OCI-LY3 (cell line): Measurements from ENCODE around the gene WBP2.

Experiments used
- H2AFZ ChIP-seq: fragments of 200-600, 300-600 bp; shearing (Covaris generic); 2 replicates; pipeline ENCODE4 v1.6.0; 2014; ENCODE audit warnings: antibody characterized with exemption, low read depth, low read length
- H3K27ac ChIP-seq: fragments of 200-600, 300-600 bp; sonication (generic); 2 replicates; pipeline ENCODE4 v1.5.1; 2014; ENCODE audit warnings: mild to moderate bottlenecking, low read length, moderate library complexity, mixed read lengths
- H3K27me3 ChIP-seq: fragments of 200-600, 300-600 bp; sonication (generic); 2 replicates; pipeline ENCODE4 v1.6.1; 2014; ENCODE audit warnings: low read depth, low read length, mixed read lengths
- H3K36me3 ChIP-seq: fragments of 200-600, 300-600 bp; sonication (generic); replicated peaks from 2 replicates; pipeline ENCODE3; 2014; ENCODE audit warnings: low read depth, low read length, mixed read lengths
- H3K4me1 ChIP-seq: fragments of 300-600, 200-600 bp; sonication (generic); 2 replicates; pipeline ENCODE4 v1.6.1; 2014; ENCODE audit warnings: low read length, mixed read lengths
- H3K4me2 ChIP-seq: fragments of 200-600, 300-600 bp; sonication (generic); 2 replicates; pipeline ENCODE4 v1.6.1; 2014; ENCODE audit warnings: low read length, mixed read lengths
- H3K4me3 ChIP-seq: fragments of 300-600, 200-600 bp; sonication (generic); 2 replicates; pipeline ENCODE4 v1.5.1; 2014; ENCODE audit warnings: antibody characterized with exemption, mild to moderate bottlenecking, low read length, moderate library complexity
- H3K79me2 ChIP-seq: fragments of 300-600, 200-600 bp; shearing (Covaris generic); 2 replicates; pipeline ENCODE4 v1.6.1; 2014; ENCODE audit warnings: mild to moderate bottlenecking, low read length, mixed read lengths
- H3K9ac ChIP-seq: fragments of 300-600, 200-600 bp; shearing (Covaris generic); 2 replicates; pipeline ENCODE4 v1.6.0; 2014; ENCODE audit warnings: mild to moderate bottlenecking, low read length, moderate library complexity
- H3K9me3 ChIP-seq: fragments of 200-600, 300-600 bp; shearing (Covaris generic); 2 replicates; pipeline ENCODE4 v1.6.1; 2014; ENCODE audit warnings: low read length, mixed read lengths; ENCODE audit not compliant: insufficient read depth
- H4K20me1 ChIP-seq: fragments of 200-600, 300-600 bp; sonication (generic); 2 replicates; pipeline ENCODE4 v1.6.1; 2016; ENCODE audit warnings: low read length, mixed read lengths; ENCODE audit not compliant: insufficient read depth
- EZH2phosphoT487 ChIP-seq: fragments of 200-600 bp; shearing (Covaris generic); IDR thresholded peaks from 2 replicates; pipeline ENCODE4 v1.6.1; 2018; ENCODE audit warnings: antibody characterized with exemption, mixed run types, low read depth
- TF ChIP-seq, protein P1 (sequence below): fragments of 200-600, 300-600 bp; sonication (generic); IDR thresholded peaks from 2 replicates; pipeline ENCODE4 v1.5.1; 2014; ENCODE audit warnings: antibody characterized with exemption, low read length, low read depth

WBP2 gene

DNA sequence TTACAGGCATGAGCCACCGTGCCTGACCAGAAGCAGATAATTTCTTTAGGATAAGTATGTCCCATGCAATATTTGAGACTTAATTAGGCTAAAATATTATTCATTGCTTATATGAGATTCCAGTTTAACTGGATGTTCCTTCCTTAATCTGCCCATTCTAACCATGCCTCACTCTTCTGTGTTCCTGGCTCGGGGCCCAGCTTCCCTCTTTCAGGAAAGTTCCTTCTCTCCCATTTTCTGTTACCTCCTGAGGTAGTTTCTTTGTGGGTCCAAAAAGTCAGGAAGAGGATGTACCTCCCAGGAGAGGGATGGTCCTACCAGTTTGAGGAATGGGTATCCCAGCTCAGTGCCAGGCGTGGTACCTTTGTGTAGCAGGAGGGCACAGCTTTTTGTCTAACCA, 47.3 kb downstream of the WBP2 start:
- peaks cover 14% of the 10 kb centered on the region for H3K36me3 ChIP-seq

DNA sequence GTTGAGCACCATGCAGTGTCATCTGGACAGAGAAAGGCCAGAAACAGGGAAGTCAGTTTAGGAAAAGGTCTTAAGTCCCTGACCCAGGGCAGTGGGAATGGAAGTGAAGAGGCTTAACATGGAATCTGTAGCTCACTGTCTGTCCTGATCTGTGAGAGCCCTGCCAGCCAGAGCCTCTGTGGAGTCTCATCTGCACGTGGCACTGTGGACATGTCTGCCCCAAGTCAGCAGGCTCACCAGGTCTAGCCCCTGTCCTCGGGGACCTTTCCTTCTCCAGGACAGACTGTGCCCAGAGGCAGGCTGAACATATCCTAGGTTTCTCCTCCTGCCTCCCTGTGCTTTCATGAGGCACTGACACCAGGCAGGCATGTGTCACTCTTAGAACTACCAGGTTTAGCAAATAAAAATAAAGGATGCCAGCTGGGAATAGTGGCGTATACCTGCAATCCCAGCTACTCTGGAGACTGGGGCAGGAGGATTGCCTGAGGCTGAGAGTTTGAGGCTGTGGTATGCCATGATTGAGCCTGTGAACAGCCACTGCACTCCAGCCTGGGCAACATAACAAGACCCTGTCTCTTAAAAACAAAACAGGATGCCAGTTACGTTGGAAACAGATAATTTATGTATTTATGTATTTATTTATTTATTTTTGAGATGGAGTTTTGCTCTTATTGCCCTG, 48.2 kb downstream of the WBP2 start:
- Histone ChIP-seq H3K9ac (no peak overlapping the region), H2AFZ (no peak overlapping the region), H3K27ac (no peak overlapping the region), H3K9me3 (no peaks in the 10 kb centered on the region), H4K20me1 (peaks cover 3% of the 10 kb centered on the region; the same call in 1 of the 2 replicates), H3K27me3 (no peaks in the 10 kb centered on the region), H3K36me3 (peaks cover 11% of the 10 kb centered on the region), H3K4me3 (no peak overlapping the region), H3K4me1 (peaks cover 4% of the 10 kb centered on the region; the same call in 1 of the 2 replicates), H3K79me2 (peaks cover 2% of the 10 kb centered on the region; the same call in 1 of the 2 replicates), H3K4me2 (no peak overlapping the region)
- TF ChIP-seq EZH2phosphoT487, result no peak
- TF ChIP-seq, protein P1, sequence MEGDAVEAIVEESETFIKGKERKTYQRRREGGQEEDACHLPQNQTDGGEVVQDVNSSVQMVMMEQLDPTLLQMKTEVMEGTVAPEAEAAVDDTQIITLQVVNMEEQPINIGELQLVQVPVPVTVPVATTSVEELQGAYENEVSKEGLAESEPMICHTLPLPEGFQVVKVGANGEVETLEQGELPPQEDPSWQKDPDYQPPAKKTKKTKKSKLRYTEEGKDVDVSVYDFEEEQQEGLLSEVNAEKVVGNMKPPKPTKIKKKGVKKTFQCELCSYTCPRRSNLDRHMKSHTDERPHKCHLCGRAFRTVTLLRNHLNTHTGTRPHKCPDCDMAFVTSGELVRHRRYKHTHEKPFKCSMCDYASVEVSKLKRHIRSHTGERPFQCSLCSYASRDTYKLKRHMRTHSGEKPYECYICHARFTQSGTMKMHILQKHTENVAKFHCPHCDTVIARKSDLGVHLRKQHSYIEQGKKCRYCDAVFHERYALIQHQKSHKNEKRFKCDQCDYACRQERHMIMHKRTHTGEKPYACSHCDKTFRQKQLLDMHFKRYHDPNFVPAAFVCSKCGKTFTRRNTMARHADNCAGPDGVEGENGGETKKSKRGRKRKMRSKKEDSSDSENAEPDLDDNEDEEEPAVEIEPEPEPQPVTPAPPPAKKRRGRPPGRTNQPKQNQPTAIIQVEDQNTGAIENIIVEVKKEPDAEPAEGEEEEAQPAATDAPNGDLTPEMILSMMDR, result no peak

More for the DNA sequence above, 47.3 kb downstream of the WBP2 start:
- H3K9ac ChIP-seq, result no peak overlapping the region
- no peak overlapping the region for H3K4me2 ChIP-seq
- H3K4me3 ChIP-seq, result no peak overlapping the region
- peaks cover 2% of the 10 kb centered on the region; the same call in 1 of the 2 replicates for H3K79me2 ChIP-seq
- H3K27ac ChIP-seq, result no peak overlapping the region
- H4K20me1 ChIP-seq, result peaks cover 3% of the 10 kb centered on the region; the same call in 1 of the 2 replicates
- peaks cover 4% of the 10 kb centered on the region; the same call in 1 of the 2 replicates for H3K4me1 ChIP-seq
- no peaks in the 10 kb centered on the region for H3K9me3 ChIP-seq
- TF ChIP-seq EZH2phosphoT487, result no peak
- TF ChIP-seq, protein P1, result no peak
- H3K27me3 ChIP-seq, result no peaks in the 10 kb centered on the region
- H2AFZ ChIP-seq, result no peak overlapping the region

DNA sequence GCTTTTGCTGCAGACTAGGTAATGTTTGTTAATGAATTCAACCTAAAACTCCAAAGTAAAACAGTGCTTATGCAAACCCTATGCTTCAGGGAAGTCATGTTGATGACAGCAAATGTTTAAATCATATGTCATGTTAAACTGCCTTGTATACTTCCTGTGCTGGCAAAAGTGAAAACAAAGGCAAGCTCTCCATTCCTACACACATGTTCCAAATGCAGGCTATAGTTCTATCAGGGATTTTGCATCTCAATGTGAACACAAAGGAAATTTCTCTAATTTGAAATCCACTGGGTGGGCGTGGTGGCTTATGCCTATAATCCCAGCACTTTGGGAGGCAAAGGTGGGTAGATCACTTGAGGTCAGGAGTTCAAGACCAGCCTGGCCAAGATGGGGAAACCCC, 51.3 kb downstream of the WBP2 start:
- Histone ChIP-seq H3K4me2 (no peak overlapping the region), H3K79me2 (peaks cover 2% of the 10 kb centered on the region; the same call in 1 of the 2 replicates), H3K4me1 (peaks cover 14% of the 10 kb centered on the region), H3K9me3 (no peaks in the 10 kb centered on the region), H4K20me1 (peaks cover 3% of the 10 kb centered on the region; the same call in 1 of the 2 replicates), H3K36me3 (peaks cover 11% of the 10 kb centered on the region), H3K27ac (no peak overlapping the region), H3K4me3 (no peak overlapping the region), H3K27me3 (no peaks in the 10 kb centered on the region), H3K9ac (no peak overlapping the region), H2AFZ (no peak overlapping the region)
- TF ChIP-seq, protein P1, result no peak
- TF ChIP-seq EZH2phosphoT487, result no peak

DNA sequence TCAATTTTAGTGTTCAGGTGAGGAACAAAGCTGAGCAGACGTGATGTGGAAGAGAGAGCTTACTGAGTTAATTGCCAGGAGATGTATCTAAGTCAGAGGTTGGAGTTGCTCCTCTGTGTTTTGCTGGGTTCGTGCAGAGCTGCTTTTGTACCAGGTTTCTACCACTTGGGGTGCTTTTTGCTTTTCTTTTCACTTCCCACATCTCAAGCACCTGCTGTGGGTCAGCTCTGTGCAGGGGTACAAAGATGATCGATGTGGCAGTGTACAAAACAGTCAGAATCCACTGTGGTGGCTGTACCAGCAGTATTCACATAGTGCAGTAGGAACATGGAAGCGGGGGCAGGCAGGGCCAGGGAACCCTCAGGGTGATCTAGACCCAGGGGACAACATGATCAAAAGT, 55.7 kb downstream of the WBP2 start:
- H3K36me3 ChIP-seq, result peaks cover 37% of the 10 kb centered on the region
- no peak for TF ChIP-seq EZH2phosphoT487
- TF ChIP-seq, protein P1, result peak; percentile 44

More for the DNA sequence above, 55.7 kb downstream of the WBP2 start:
- peaks cover 28% of the 10 kb centered on the region for H3K4me1 ChIP-seq
- H3K27ac ChIP-seq, result peak overlapping the region; percentile 84
- no peak overlapping the region for H2AFZ ChIP-seq
- peak overlapping the region; percentile 14; the same call in 1 of the 2 replicates for H3K9ac ChIP-seq
- H3K4me3 ChIP-seq, result peak overlapping the region; percentile 21; the same call in 1 of the 2 replicates
- no peaks in the 10 kb centered on the region for H3K9me3 ChIP-seq
- no peaks in the 10 kb centered on the region for H3K27me3 ChIP-seq
- no peaks in the 10 kb centered on the region for H4K20me1 ChIP-seq
- peaks cover 16% of the 10 kb centered on the region for H3K79me2 ChIP-seq
- H3K4me2 ChIP-seq, result peak overlapping the region; percentile 37
